Calu3 (cell line): ENCODE results near the gene LRMDA. TPM values are rescaled to one million over a fixed set of nuclear protein-coding genes. Genes with fewer than 3 reads are reported as not detected.

Experiments
- BruUV-seq: library from RNA; stranded (reverse); fragments of 400-500 nt; replicated peaks from 2 replicates; lab custom pipeline; 2021; lab: Mats Ljungman, UMichigan
- CTCF ChIA-PET: fragments of 300-600 bp; sonication (Branson Sonifier 250); formaldehyde crosslinking; loops from one replicate; lab custom pipeline; 2022; ENCODE audit warnings: antibody characterized with exemption; lab: Charles Lee
- DNase-seq: peaks from one replicate; pipeline ENCODE4 v3.0.0; 2022
- H3K27ac Mint-ChIP-seq: one replicate; pipeline ENCODE4 v1.8.0; 2022; ENCODE audit warnings: mixed read lengths; ENCODE audit not compliant: unreplicated experiment
- H3K27me3 Mint-ChIP-seq: one replicate; pipeline ENCODE4 v1.8.0; 2022; ENCODE audit warnings: mixed read lengths; ENCODE audit not compliant: unreplicated experiment
- H3K36me3 Mint-ChIP-seq: one replicate; pipeline ENCODE4 v1.8.0; 2022; ENCODE audit warnings: mild to moderate bottlenecking, moderate library complexity, mixed read lengths; ENCODE audit not compliant: insufficient read depth, unreplicated experiment
- H3K4me1 Mint-ChIP-seq: one replicate; pipeline ENCODE4 v1.8.0; 2022; ENCODE audit warnings: mild to moderate bottlenecking, low read depth, mixed read lengths; ENCODE audit not compliant: unreplicated experiment
- H3K4me3 Mint-ChIP-seq: one replicate; pipeline ENCODE4 v1.8.0; 2022; ENCODE audit warnings: mild to moderate bottlenecking, low read depth, moderate library complexity, mixed read lengths; ENCODE audit not compliant: unreplicated experiment
- H3K9me3 Mint-ChIP-seq: one replicate; pipeline ENCODE4 v1.8.0; 2022; ENCODE audit warnings: low read depth, mixed read lengths; ENCODE audit not compliant: unreplicated experiment
- intact Hi-C: fragments of 100-400 bp; cut with micrococcal nuclease; formaldehyde crosslinking; loops from one replicate; pipeline ENCODE4 v1.10.0; 2022; ENCODE audit not compliant: unreplicated experiment
- total RNA-seq: library from RNA; stranded (reverse); gene quantifications from 2 replicates; pipeline ENCODE4 v1.2.3, GENCODE V29; 2022
- TF ChIP-seq, protein P1 (sequence below): fragments of 200-600 bp; IDR thresholded peaks from one replicate; pipeline ENCODE4 v1.8.0; 2022; ENCODE audit warnings: antibody characterized with exemption; ENCODE audit not compliant: unreplicated experiment

Gene LRMDA
- total RNA-seq, 1 experiment from 2014 or later, result 7.6 TPM

DNA sequence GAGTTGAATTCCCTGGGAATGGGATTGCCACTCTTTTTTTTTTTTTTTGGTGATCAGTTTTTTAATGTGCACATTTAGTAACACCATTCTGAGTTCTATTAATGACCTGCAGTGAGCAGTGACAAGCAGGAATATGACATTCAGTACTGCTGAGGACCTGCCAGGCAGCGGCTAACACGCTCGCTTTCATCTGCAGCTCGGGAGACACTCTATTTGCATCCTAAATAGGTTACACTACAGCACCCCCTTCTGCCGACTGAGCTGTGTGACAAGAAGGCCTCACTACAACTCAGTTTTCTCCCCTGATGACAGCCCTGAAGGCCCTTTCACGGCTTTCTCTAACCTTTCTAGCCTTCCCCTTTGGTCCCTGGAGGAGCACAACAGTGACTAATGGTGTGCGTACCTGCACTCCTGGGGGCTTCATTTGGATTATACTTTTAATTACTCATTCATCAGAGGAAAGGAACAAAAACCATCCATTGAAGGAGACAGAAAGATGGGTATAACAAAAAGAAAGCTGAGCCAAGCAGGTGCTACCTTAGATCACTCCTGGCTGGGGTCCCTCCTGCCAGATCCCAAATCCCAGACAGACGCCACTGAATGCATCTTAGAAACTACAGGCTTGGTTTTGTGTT lies 872.4 kb downstream of the LRMDA start:
- Mint-ChIP-seq H3K9me3 (peaks cover 12% of the 10 kb centered on the region), H3K36me3 (no peaks in the 10 kb centered on the region), H3K4me1 (no peaks in the 10 kb centered on the region), H3K27ac (no peak overlapping the region), H3K4me3 (no peak overlapping the region), H3K27me3 (no peaks in the 10 kb centered on the region)
- CTCF ChIA-PET, result interaction anchor here (0.7 to 1.1 kb wide), 2 partner anchors 9 to 243 kb away, joined by 3 to 4 read pairs; no protein-coding TSS in a partner anchor
- DNase-seq, result peak; percentile 18
- intact Hi-C loops, result no loop called here
- no TSS peak for BruUV-seq
- TF ChIP-seq, protein P1, sequence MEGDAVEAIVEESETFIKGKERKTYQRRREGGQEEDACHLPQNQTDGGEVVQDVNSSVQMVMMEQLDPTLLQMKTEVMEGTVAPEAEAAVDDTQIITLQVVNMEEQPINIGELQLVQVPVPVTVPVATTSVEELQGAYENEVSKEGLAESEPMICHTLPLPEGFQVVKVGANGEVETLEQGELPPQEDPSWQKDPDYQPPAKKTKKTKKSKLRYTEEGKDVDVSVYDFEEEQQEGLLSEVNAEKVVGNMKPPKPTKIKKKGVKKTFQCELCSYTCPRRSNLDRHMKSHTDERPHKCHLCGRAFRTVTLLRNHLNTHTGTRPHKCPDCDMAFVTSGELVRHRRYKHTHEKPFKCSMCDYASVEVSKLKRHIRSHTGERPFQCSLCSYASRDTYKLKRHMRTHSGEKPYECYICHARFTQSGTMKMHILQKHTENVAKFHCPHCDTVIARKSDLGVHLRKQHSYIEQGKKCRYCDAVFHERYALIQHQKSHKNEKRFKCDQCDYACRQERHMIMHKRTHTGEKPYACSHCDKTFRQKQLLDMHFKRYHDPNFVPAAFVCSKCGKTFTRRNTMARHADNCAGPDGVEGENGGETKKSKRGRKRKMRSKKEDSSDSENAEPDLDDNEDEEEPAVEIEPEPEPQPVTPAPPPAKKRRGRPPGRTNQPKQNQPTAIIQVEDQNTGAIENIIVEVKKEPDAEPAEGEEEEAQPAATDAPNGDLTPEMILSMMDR, result no peak

DNA sequence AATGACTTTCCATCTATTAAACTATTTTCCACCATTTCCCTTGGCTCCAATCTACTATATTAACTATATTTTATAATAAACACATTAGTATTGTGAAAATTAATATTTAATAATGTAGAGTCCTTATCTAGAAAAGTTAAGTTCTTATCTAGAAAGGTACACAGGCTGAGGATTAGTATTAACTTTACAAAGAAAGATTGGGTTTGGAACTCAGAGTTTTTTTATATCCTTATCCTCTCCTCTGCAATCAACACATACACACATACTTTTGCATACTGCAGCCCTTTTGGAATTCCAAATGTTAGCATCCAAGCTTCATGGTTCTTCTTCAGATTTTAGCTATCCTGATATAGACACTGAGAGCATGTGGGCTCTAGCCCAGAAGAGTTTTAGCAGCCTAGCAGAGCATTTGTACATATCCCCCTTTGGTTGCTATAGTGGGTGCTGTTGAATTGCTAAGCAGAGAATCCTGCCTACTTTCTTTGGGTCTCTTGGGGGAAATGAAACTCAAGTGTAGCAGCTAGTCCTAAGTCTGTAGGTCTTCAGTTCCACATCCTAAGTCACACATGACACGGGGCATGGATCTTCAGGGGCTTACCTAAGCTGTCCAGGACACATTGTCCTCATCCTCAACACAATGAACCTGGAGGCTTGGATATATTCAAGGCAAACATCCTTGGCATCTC lies 874.6 kb downstream of the LRMDA start:
- TF ChIP-seq, protein P1, result no peak
- no peaks in the 10 kb centered on the region for H3K36me3 Mint-ChIP-seq
- no peak overlapping the region for H3K4me3 Mint-ChIP-seq
- H3K27ac Mint-ChIP-seq, result no peak overlapping the region
- CTCF ChIA-PET, result no interaction called here
- H3K4me1 Mint-ChIP-seq, result no peaks in the 10 kb centered on the region
- no TSS peak for BruUV-seq
- intact Hi-C loops, result no loop called here
- no peak for DNase-seq
- peaks cover 10% of the 10 kb centered on the region for H3K9me3 Mint-ChIP-seq
- no peaks in the 10 kb centered on the region for H3K27me3 Mint-ChIP-seq

DNA sequence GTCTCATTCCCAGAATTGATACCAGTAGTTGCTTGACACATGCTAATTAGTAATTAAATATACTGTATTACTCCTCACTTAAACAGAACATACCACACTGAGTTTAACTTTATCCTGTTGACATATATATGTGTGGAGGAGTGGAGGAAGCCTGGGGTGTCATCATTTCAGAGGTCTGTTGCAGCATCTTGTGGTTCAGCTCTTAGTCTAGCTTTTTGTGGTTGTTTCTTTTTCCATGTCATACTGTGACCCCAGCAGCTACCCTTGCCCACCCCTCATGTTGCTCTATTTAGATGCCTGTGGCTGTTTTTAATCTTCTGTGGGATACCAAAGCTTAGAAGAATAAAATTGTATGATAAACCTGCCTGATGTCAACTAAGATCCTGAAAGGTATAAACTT lies 875.4 kb downstream of the LRMDA start:
- H3K27me3 Mint-ChIP-seq, result no peaks in the 10 kb centered on the region
- H3K4me1 Mint-ChIP-seq, result no peaks in the 10 kb centered on the region
- CTCF ChIA-PET, result no interaction called here
- H3K4me3 Mint-ChIP-seq, result no peak overlapping the region
- no TSS peak for BruUV-seq
- no peak overlapping the region for H3K27ac Mint-ChIP-seq
- intact Hi-C loops, result no loop called here
- H3K36me3 Mint-ChIP-seq, result no peaks in the 10 kb centered on the region
- no peak for DNase-seq
- H3K9me3 Mint-ChIP-seq, result peaks cover 10% of the 10 kb centered on the region
- TF ChIP-seq, protein P1, result no peak

DNA sequence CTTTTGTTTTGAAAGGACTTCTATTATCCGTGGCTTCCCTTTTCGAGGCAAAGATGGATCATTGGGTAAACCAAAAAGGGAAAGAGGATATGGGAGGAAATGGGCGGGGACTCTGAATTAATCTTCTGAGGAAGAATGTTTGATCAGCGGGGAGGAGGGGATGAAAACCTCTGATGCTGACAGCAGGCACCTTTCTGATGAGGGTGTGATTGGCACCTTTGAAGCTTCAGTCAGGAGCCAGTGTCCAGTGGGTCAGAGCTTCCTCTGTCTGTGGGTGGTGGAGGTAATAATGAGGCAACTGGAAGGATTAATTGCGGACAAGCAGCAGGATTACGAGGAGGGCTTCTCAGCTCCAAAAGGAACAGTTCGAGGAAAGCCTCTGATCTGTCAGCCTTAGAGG lies 877.6 kb downstream of the LRMDA start:
- Mint-ChIP-seq H3K4me1 (no peaks in the 10 kb centered on the region), H3K4me3 (no peak overlapping the region), H3K9me3 (peaks cover 10% of the 10 kb centered on the region), H3K36me3 (no peaks in the 10 kb centered on the region), H3K27me3 (no peaks in the 10 kb centered on the region), H3K27ac (no peak overlapping the region)
- DNase-seq, result no peak
- intact Hi-C loops, result no loop called here
- TF ChIP-seq, protein P1, result no peak
- no TSS peak for BruUV-seq
- CTCF ChIA-PET, result no interaction called here
